Measurements from ENCODE around the gene MAGI1.

MAGI1 gene

GRCh38 chr3:65810302-65810701 is 228.4 kb downstream of the MAGI1 start:
- WGBS (ENCODE audit: insufficient coverage, insufficient read length) = no CpG with 5 or more reads among the region's 7 CpGs
- no peak overlapping the region for H3K27ac ChIP-seq (ENCODE audit: low read length)

GRCh38 chr3:65809641-65810150 is 229.0 kb downstream of the MAGI1 start:
- no peak for DNase-seq (ENCODE audit: low read depth, low spot score)
- no peaks in the 10 kb centered on the region for H3K27me3 ChIP-seq (ENCODE audit: control insufficient read depth, insufficient read depth, low read length)
- no CpG with 5 or more reads among the region's 2 CpGs for WGBS (ENCODE audit: insufficient coverage, insufficient read length)

More at GRCh38 chr3:65810302-65810701, 228.4 kb downstream of the MAGI1 start:
- no peak for DNase-seq (ENCODE audit: low read depth, low spot score)
- no peaks in the 10 kb centered on the region for H3K27me3 ChIP-seq (ENCODE audit: control insufficient read depth, insufficient read depth, low read length)
- no peak overlapping the region for H3K4me3 ChIP-seq (ENCODE audit: low read length)
- H3K9me3 ChIP-seq (ENCODE audit: control insufficient read depth, insufficient read depth, low read length) = no peaks in the 10 kb centered on the region
- no peaks in the 10 kb centered on the region for H3K36me3 ChIP-seq (ENCODE audit: control insufficient read depth, insufficient read depth, low read length)
- 0 out of 2 replicates have a peak, but pooled peaks cover 1% of the 10 kb centered on the region for H3K4me1 ChIP-seq (ENCODE audit: control insufficient read depth, insufficient read depth, low read length)

GRCh38 chr3:65808824-65809223 is 229.9 kb downstream of the MAGI1 start:
- no peak for DNase-seq (ENCODE audit: low read depth, low spot score)
- Histone ChIP-seq H3K9me3 (ENCODE audit: control insufficient read depth, insufficient read depth, low read length) (no peaks in the 10 kb centered on the region), H3K4me1 (ENCODE audit: control insufficient read depth, insufficient read depth, low read length) (0 out of 2 replicates have a peak, but pooled peaks cover 1% of the 10 kb centered on the region), H3K4me3 (ENCODE audit: low read length) (no peak overlapping the region), H3K27me3 (ENCODE audit: control insufficient read depth, insufficient read depth, low read length) (no peaks in the 10 kb centered on the region), H3K36me3 (ENCODE audit: control insufficient read depth, insufficient read depth, low read length) (no peaks in the 10 kb centered on the region), H3K27ac (ENCODE audit: low read length) (no peak overlapping the region)
- WGBS (ENCODE audit: insufficient coverage, insufficient read length) = no CpG with 5 or more reads among the region's 3 CpGs

More at GRCh38 chr3:65809641-65810150, 229.0 kb downstream of the MAGI1 start:
- Histone ChIP-seq H3K4me1 (ENCODE audit: control insufficient read depth, insufficient read depth, low read length) (0 out of 2 replicates have a peak, but pooled peaks cover 1% of the 10 kb centered on the region), H3K27ac (ENCODE audit: low read length) (no peak overlapping the region), H3K4me3 (ENCODE audit: low read length) (no peak overlapping the region), H3K36me3 (ENCODE audit: control insufficient read depth, insufficient read depth, low read length) (no peaks in the 10 kb centered on the region), H3K9me3 (ENCODE audit: control insufficient read depth, insufficient read depth, low read length) (no peaks in the 10 kb centered on the region)

GRCh38 chr3:65808407-65808806 is 230.3 kb downstream of the MAGI1 start:
- no peak for DNase-seq (ENCODE audit: low read depth, low spot score)
- H3K27me3 ChIP-seq (ENCODE audit: control insufficient read depth, insufficient read depth, low read length) = no peaks in the 10 kb centered on the region
- 0 out of 2 replicates have a peak, but pooled peaks cover 1% of the 10 kb centered on the region for H3K4me1 ChIP-seq (ENCODE audit: control insufficient read depth, insufficient read depth, low read length)
- no peak overlapping the region for H3K27ac ChIP-seq (ENCODE audit: low read length)
- no CpG with 5 or more reads among the region's 6 CpGs for WGBS (ENCODE audit: insufficient coverage, insufficient read length)
- no peak overlapping the region for H3K4me3 ChIP-seq (ENCODE audit: low read length)
- H3K36me3 ChIP-seq (ENCODE audit: control insufficient read depth, insufficient read depth, low read length) = no peaks in the 10 kb centered on the region
- H3K9me3 ChIP-seq (ENCODE audit: control insufficient read depth, insufficient read depth, low read length) = no peaks in the 10 kb centered on the region

GRCh38 chr3:65807225-65807624 is 231.5 kb downstream of the MAGI1 start:
- WGBS (ENCODE audit: insufficient coverage, insufficient read length) = no CpG with 5 or more reads among the region's 5 CpGs
- Histone ChIP-seq H3K27me3 (ENCODE audit: control insufficient read depth, insufficient read depth, low read length) (no peaks in the 10 kb centered on the region), H3K4me1 (ENCODE audit: control insufficient read depth, insufficient read depth, low read length) (0 out of 2 replicates have a peak, but pooled peaks cover 1% of the 10 kb centered on the region), H3K36me3 (ENCODE audit: control insufficient read depth, insufficient read depth, low read length) (no peaks in the 10 kb centered on the region), H3K4me3 (ENCODE audit: low read length) (no peak overlapping the region), H3K9me3 (ENCODE audit: control insufficient read depth, insufficient read depth, low read length) (no peaks in the 10 kb centered on the region), H3K27ac (ENCODE audit: low read length) (no peak overlapping the region)
- no peak for DNase-seq (ENCODE audit: low read depth, low spot score)

GRCh38 chr3:65806600-65806999 is 232.1 kb downstream of the MAGI1 start:
- no peaks in the 10 kb centered on the region for H3K27me3 ChIP-seq (ENCODE audit: control insufficient read depth, insufficient read depth, low read length)
- H3K27ac ChIP-seq (ENCODE audit: low read length) = no peak overlapping the region
- no peak overlapping the region for H3K4me3 ChIP-seq (ENCODE audit: low read length)
- H3K9me3 ChIP-seq (ENCODE audit: control insufficient read depth, insufficient read depth, low read length) = no peaks in the 10 kb centered on the region
- no peaks in the 10 kb centered on the region for H3K36me3 ChIP-seq (ENCODE audit: control insufficient read depth, insufficient read depth, low read length)
- no peak for DNase-seq (ENCODE audit: low read depth, low spot score)
- no CpG with 5 or more reads among the region's 1 CpG for WGBS (ENCODE audit: insufficient coverage, insufficient read length)
- peaks cover 1% of the 10 kb centered on the region; the same call in 1 of the 2 replicates for H3K4me1 ChIP-seq (ENCODE audit: control insufficient read depth, insufficient read depth, low read length)

GRCh38 chr3:65796676-65797075 is 242.0 kb downstream of the MAGI1 start:
- Histone ChIP-seq H3K4me1 (ENCODE audit: control insufficient read depth, insufficient read depth, low read length) (peaks cover 2% of the 10 kb centered on the region; the same call in 1 of the 2 replicates), H3K27ac (ENCODE audit: low read length) (no peak overlapping the region), H3K27me3 (ENCODE audit: control insufficient read depth, insufficient read depth, low read length) (no peaks in the 10 kb centered on the region), H3K9me3 (ENCODE audit: control insufficient read depth, insufficient read depth, low read length) (no peaks in the 10 kb centered on the region), H3K36me3 (ENCODE audit: control insufficient read depth, insufficient read depth, low read length) (no peaks in the 10 kb centered on the region), H3K4me3 (ENCODE audit: low read length) (no peak overlapping the region)
- no CpG with 5 or more reads among the region's 4 CpGs for WGBS (ENCODE audit: insufficient coverage, insufficient read length)
- no peak for DNase-seq (ENCODE audit: low read depth, low spot score)

- DNase-seq (ENCODE audit: low read depth, low spot score) = no peak
- H3K9me3 ChIP-seq (ENCODE audit: control insufficient read depth, insufficient read depth, low read length) = no peaks in the 10 kb centered on the region
- no peak overlapping the region for H3K27ac ChIP-seq (ENCODE audit: low read length)
- WGBS (ENCODE audit: insufficient coverage, insufficient read length) = no CpG with 5 or more reads among the region's 2 CpGs
- H3K4me3 ChIP-seq (ENCODE audit: low read length) = no peak overlapping the region
- no peaks in the 10 kb centered on the region for H3K27me3 ChIP-seq (ENCODE audit: control insufficient read depth, insufficient read depth, low read length)
- no peaks in the 10 kb centered on the region for H3K36me3 ChIP-seq (ENCODE audit: control insufficient read depth, insufficient read depth, low read length)
- H3K4me1 ChIP-seq (ENCODE audit: control insufficient read depth, insufficient read depth, low read length) = peaks cover 2% of the 10 kb centered on the region; the same call in 1 of the 2 replicates
Observed at GRCh38 chr3:65795166-65795565, 243.6 kb downstream of the MAGI1 start.

GRCh38 chr3:65793495-65794200 is 245.1 kb downstream of the MAGI1 start:
- Histone ChIP-seq H3K27me3 (ENCODE audit: control insufficient read depth, insufficient read depth, low read length) (no peaks in the 10 kb centered on the region), H3K4me3 (ENCODE audit: low read length) (no peak overlapping the region), H3K9me3 (ENCODE audit: control insufficient read depth, insufficient read depth, low read length) (no peaks in the 10 kb centered on the region), H3K4me1 (ENCODE audit: control insufficient read depth, insufficient read depth, low read length) (peaks cover 2% of the 10 kb centered on the region; the same call in 1 of the 2 replicates), H3K36me3 (ENCODE audit: control insufficient read depth, insufficient read depth, low read length) (no peaks in the 10 kb centered on the region), H3K27ac (ENCODE audit: low read length) (no peak overlapping the region)
- no CpG with 5 or more reads among the region's 8 CpGs for WGBS (ENCODE audit: insufficient coverage, insufficient read length)
- DNase-seq (ENCODE audit: low read depth, low spot score) = no peak

- Histone ChIP-seq H3K4me3 (ENCODE audit: low read length) (no peak overlapping the region), H3K27me3 (ENCODE audit: control insufficient read depth, insufficient read depth, low read length) (no peaks in the 10 kb centered on the region), H3K36me3 (ENCODE audit: control insufficient read depth, insufficient read depth, low read length) (no peaks in the 10 kb centered on the region), H3K9me3 (ENCODE audit: control insufficient read depth, insufficient read depth, low read length) (no peaks in the 10 kb centered on the region), H3K27ac (ENCODE audit: low read length) (no peak overlapping the region), H3K4me1 (ENCODE audit: control insufficient read depth, insufficient read depth, low read length) (no peaks in the 10 kb centered on the region)
- WGBS (ENCODE audit: insufficient coverage, insufficient read length) = no CpG with 5 or more reads among the region's 2 CpGs
- DNase-seq (ENCODE audit: low read depth, low spot score) = no peak
Observed at GRCh38 chr3:65788461-65788860, 250.3 kb downstream of the MAGI1 start.

Data from iPS DF 6.9 (cell line).